ENCODE results near the gene HEXD. TPM values are rescaled to one million over a fixed set of nuclear protein-coding genes. Genes with fewer than 3 reads are reported as not detected.

HEXD gene
- total RNA-seq, 1 donor from 2014 or later, result 49.7 TPM

GRCh38 chr17:82491533-82491932 lies 73.4 kb downstream of the HEXD start:
- DNase-seq (ENCODE audit: extremely low spot score, unreplicated experiment), result no peak
- no peak overlapping the region for H3K4me3 Mint-ChIP-seq
- H3K9me3 Mint-ChIP-seq, result no peaks in the 10 kb centered on the region
- no peak overlapping the region for H3K27ac Mint-ChIP-seq
- no peak for TF ChIP-seq CTCF (conservative IDR thresholded peaks at IDR 0.05)
- peaks cover 8% of the 10 kb centered on the region for H3K27me3 Mint-ChIP-seq
- H3K4me1 Mint-ChIP-seq (ENCODE audit: unreplicated experiment), result peaks cover 12% of the 10 kb centered on the region
- no peaks in the 10 kb centered on the region for H3K36me3 Mint-ChIP-seq

Other genes starting within 250 kb of the HEXD start
- gene CCDC57, start 205.5 kb upstream of the HEXD start, total RNA-seq (ENCODE audit: low replicate concordance), result 33.5 and 58.7 TPM in 2 replicates
- 27.8 and 29.8 TPM in 2 replicates for gene SLC16A3, start 189.3 kb upstream of the HEXD start, total RNA-seq (ENCODE audit: low replicate concordance)
- gene CSNK1D, start 144.6 kb upstream of the HEXD start, total RNA-seq (ENCODE audit: low replicate concordance), result 176 and 184 TPM in 2 replicates
- gene CD7, start 100.7 kb upstream of the HEXD start, total RNA-seq (ENCODE audit: low replicate concordance), result 1.4 and 1.6 TPM in 2 replicates
- gene SECTM1, start 84.6 kb upstream of the HEXD start, total RNA-seq (ENCODE audit: low replicate concordance), result 13.2 and 17.7 TPM in 2 replicates
- gene TEX19, start 59.1 kb upstream of the HEXD start, total RNA-seq (ENCODE audit: low replicate concordance), result 0.14 TPM in 1 of 2 replicates, not detected in the other
- 0.21 and 0.97 TPM in 2 replicates for gene UTS2R, start 46.6 kb upstream of the HEXD start, total RNA-seq (ENCODE audit: low replicate concordance)
- 24.5 and 31.6 TPM in 2 replicates for gene OGFOD3, start 239 bp downstream of the HEXD start, total RNA-seq (ENCODE audit: low replicate concordance)
- gene CYBC1, start 32.4 kb downstream of the HEXD start, total RNA-seq (ENCODE audit: low replicate concordance), result 51.1 and 78.1 TPM in 2 replicates
- 75.4 and 111 TPM in 2 replicates for gene NARF, start 40.4 kb downstream of the HEXD start, total RNA-seq (ENCODE audit: low replicate concordance)
- 59.5 and 75.5 TPM in 2 replicates for gene FOXK2, start 101.4 kb downstream of the HEXD start, total RNA-seq (ENCODE audit: low replicate concordance)
- 74.0 and 100 TPM in 2 replicates for gene WDR45B, start 230.1 kb downstream of the HEXD start, total RNA-seq (ENCODE audit: low replicate concordance)